LNCaP clone FGC (cell line): ENCODE measurements around the gene PNPLA3.

Experiments
- DNase-seq: peaks from one replicate; pipeline ENCODE4 v3.0.0-alpha.2; 2011; ENCODE audit warnings: low read depth
- H3K4me3 ChIP-seq: 2 replicates; pipeline ENCODE4 v1.5.1; 2011; ENCODE audit warnings: mild to moderate bottlenecking, low read depth, low read length, control low read depth
- CTCF ChIP-seq: IDR thresholded peaks from 2 replicates; pipeline ENCODE4 v1.5.1; 2012; ENCODE audit warnings: mild to moderate bottlenecking; ENCODE audit not compliant: control insufficient read depth, insufficient read depth; ENCODE audit errors: extremely low read depth

PNPLA3 gene

GRCh38 chr22:43995798-43996169 lies 72.2 kb downstream of the PNPLA3 start:
- H3K4me3 ChIP-seq = no peak overlapping the region
- TF ChIP-seq CTCF = no peak
- DNase-seq = no peak

DNA sequence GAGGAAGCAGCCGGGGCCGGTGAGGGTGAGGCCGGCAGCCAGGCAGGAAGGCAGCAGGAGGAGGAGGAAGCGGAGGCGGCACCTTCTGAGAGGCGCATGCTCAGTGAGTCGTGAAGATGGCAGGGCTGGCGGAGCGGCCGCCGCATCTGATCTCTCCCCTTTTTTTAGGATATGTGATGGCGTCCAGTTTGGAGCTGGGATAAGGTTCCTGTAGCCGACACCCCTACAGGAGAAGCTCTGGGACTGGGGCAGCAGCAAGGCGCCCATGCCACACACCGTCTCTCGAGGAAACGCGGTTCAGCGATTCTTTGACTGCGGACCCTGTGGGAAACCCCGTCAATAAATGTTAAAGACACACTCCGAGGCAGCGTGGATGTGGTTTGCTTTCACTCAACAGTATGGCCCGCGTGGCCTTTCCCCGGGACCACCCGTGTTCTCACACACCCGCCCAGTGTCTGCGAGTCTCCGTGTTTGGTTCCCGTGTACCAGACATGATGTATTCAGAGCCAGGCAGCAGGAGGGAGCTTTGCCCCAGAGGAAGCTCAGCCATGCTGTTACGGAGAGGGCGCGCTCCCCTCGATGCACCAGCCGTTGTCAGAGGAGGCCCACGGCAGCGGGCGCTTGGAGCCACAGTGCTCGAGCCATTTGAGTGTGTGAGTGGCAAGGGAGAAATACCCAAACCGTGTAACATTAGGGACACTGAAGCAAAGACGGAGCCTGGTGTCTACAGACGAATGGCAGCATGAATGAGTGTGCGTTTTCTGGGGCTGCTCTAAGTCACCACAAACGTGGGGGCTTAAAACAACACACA lies 72.8 kb downstream of the PNPLA3 start:
- no peak for TF ChIP-seq CTCF
- DNase-seq = no peak
- H3K4me3 ChIP-seq = no peak overlapping the region

GRCh38 chr22:43996981-43997265 lies 73.3 kb downstream of the PNPLA3 start:
- no peak for DNase-seq
- TF ChIP-seq CTCF = no peak

More at GRCh38 chr22:43996981-43997265, 73.3 kb downstream of the PNPLA3 start:
- H3K4me3 ChIP-seq = no peak overlapping the region
